ENCODE data around the gene KLRG1. TPM values are rescaled to one million over a fixed set of nuclear protein-coding genes. Genes with fewer than 3 reads are reported as not detected.

Gene KLRG1
- polyA plus RNA-seq, 1 donor from 2014 or later = 4.7 TPM

DNA sequence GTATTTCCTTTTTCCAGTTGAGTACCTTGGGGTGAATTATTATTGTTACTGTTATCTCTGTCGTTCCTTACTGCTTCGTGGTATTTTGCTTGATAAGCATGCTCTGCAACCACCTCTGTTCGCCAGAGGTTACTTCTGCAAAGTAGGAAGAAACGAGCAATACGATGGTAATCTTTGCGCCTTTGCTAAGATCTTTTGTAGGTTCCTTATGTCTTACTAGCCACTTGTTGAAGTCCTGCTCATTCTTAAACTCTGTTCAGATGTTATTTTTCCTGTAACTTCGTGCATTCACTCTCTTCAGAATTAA lies 39.2 kb upstream of the KLRG1 start:
- Histone ChIP-seq H3K27ac (ENCODE audit: low read length) (peak overlapping the region; percentile 90), H3K36me3 (ENCODE audit: insufficient read depth, low read length) (no peaks in the 10 kb centered on the region), H3K79me2 (replicated peaks; ENCODE audit: insufficient read depth, low read length) (peaks cover 35% of the 10 kb centered on the region), H3K4me3 (ENCODE audit: low read length) (peak overlapping the region; percentile 79), H2AFZ (ENCODE audit: low read depth, low read length) (peak overlapping the region; percentile 63), H4K20me1 (ENCODE audit: insufficient read depth) (no peaks in the 10 kb centered on the region), H3K9ac (ENCODE audit: low read length) (peak overlapping the region; percentile 82), H3K27me3 (ENCODE audit: insufficient read depth, low read depth, low read length) (no peaks in the 10 kb centered on the region), H3F3A (ENCODE audit: insufficient read depth, low read length, poor library complexity, severe bottlenecking) (no peaks in the 10 kb centered on the region), H3K9me3 (ENCODE audit: low read length) (no peaks in the 10 kb centered on the region), H3K4me2 (ENCODE audit: low read length) (peak overlapping the region; percentile 92), H3K9me2 (ENCODE audit: insufficient read depth, low read length) (no peaks in the 10 kb centered on the region)
- TF ChIP-seq, protein P1, sequence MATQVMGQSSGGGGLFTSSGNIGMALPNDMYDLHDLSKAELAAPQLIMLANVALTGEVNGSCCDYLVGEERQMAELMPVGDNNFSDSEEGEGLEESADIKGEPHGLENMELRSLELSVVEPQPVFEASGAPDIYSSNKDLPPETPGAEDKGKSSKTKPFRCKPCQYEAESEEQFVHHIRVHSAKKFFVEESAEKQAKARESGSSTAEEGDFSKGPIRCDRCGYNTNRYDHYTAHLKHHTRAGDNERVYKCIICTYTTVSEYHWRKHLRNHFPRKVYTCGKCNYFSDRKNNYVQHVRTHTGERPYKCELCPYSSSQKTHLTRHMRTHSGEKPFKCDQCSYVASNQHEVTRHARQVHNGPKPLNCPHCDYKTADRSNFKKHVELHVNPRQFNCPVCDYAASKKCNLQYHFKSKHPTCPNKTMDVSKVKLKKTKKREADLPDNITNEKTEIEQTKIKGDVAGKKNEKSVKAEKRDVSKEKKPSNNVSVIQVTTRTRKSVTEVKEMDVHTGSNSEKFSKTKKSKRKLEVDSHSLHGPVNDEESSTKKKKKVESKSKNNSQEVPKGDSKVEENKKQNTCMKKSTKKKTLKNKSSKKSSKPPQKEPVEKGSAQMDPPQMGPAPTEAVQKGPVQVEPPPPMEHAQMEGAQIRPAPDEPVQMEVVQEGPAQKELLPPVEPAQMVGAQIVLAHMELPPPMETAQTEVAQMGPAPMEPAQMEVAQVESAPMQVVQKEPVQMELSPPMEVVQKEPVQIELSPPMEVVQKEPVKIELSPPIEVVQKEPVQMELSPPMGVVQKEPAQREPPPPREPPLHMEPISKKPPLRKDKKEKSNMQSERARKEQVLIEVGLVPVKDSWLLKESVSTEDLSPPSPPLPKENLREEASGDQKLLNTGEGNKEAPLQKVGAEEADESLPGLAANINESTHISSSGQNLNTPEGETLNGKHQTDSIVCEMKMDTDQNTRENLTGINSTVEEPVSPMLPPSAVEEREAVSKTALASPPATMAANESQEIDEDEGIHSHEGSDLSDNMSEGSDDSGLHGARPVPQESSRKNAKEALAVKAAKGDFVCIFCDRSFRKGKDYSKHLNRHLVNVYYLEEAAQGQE (IDR thresholded peaks at IDR 0.05; ENCODE audit: borderline replicate concordance) = no peak
- TF ChIP-seq, protein P2, sequence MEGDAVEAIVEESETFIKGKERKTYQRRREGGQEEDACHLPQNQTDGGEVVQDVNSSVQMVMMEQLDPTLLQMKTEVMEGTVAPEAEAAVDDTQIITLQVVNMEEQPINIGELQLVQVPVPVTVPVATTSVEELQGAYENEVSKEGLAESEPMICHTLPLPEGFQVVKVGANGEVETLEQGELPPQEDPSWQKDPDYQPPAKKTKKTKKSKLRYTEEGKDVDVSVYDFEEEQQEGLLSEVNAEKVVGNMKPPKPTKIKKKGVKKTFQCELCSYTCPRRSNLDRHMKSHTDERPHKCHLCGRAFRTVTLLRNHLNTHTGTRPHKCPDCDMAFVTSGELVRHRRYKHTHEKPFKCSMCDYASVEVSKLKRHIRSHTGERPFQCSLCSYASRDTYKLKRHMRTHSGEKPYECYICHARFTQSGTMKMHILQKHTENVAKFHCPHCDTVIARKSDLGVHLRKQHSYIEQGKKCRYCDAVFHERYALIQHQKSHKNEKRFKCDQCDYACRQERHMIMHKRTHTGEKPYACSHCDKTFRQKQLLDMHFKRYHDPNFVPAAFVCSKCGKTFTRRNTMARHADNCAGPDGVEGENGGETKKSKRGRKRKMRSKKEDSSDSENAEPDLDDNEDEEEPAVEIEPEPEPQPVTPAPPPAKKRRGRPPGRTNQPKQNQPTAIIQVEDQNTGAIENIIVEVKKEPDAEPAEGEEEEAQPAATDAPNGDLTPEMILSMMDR (IDR thresholded peaks at IDR 0.05; ENCODE audit: poor library complexity, severe bottlenecking) = peak; percentile 56
- TF ChIP-seq POLR2AphosphoS5 (IDR thresholded peaks at IDR 0.05) (no peak), TAF1 (IDR thresholded peaks at IDR 0.05; ENCODE audit: low read depth) (no peak), RAD21 (conservative IDR thresholded peaks at IDR 0.05) (peak; percentile 48)

DNA sequence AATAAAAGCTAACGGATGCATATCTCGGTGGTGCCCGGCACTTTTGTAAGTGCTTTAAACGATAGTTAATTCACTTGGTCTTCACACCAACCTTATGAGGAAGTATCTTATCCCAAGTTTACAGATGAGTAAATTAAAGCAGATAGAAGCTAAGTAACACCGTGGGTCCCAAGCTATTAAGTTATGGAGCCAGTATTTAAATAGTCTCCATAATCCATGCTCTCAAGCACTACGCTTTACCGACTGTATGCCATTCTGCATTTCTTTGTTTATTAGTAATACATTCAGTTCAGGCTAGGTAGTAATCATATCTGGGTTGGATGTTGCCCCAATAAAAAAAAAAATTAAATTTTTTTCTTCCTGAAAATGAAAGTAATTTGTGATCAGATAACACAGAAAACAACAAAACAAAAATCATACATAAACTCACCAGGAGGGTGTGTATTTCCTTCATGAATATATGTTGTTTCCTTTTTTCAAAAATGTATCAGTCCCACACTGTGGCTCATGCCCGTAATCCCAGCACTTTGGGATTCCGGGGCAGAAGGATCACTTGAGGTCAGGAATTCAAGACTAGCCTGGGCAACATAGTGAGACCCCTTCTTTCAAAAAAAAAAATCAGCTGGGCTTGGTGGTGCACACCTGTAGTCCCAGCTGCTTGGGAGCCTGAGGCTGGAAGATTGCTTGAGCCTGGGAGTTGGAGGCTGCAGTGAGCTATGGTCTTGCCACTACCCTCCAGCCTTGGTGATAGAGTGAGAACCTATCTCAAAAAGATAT lies 38.5 kb upstream of the KLRG1 start:
- Histone ChIP-seq H3K27ac (ENCODE audit: low read length) (no peak overlapping the region), H3K9me3 (ENCODE audit: low read length) (no peaks in the 10 kb centered on the region), H3K4me3 (ENCODE audit: low read length) (peak overlapping the region; percentile 79), H3K27me3 (ENCODE audit: insufficient read depth, low read depth, low read length) (no peaks in the 10 kb centered on the region), H3K9ac (ENCODE audit: low read length) (peak overlapping the region; percentile 82), H3K36me3 (ENCODE audit: insufficient read depth, low read length) (no peaks in the 10 kb centered on the region), H2AFZ (ENCODE audit: low read depth, low read length) (peak overlapping the region; percentile 63), H3F3A (ENCODE audit: insufficient read depth, low read length, poor library complexity, severe bottlenecking) (no peaks in the 10 kb centered on the region), H3K79me2 (replicated peaks; ENCODE audit: insufficient read depth, low read length) (peaks cover 29% of the 10 kb centered on the region), H3K9me2 (ENCODE audit: insufficient read depth, low read length) (no peaks in the 10 kb centered on the region), H3K4me2 (ENCODE audit: low read length) (peak overlapping the region; percentile 92), H4K20me1 (ENCODE audit: insufficient read depth) (no peaks in the 10 kb centered on the region)
- TF ChIP-seq EZH2 (IDR thresholded peaks at IDR 0.05; ENCODE audit: borderline replicate concordance, insufficient read depth, low read length, poor library complexity, severe bottlenecking) (no peak), POLR2AphosphoS5 (IDR thresholded peaks at IDR 0.05) (no peak), MXI1 (conservative IDR thresholded peaks at IDR 0.05; ENCODE audit: poor library complexity, severe bottlenecking) (no peak), SMC3 (conservative IDR thresholded peaks at IDR 0.05; ENCODE audit: poor library complexity) (no peak), RAD21 (conservative IDR thresholded peaks at IDR 0.05) (no peak), TAF1 (IDR thresholded peaks at IDR 0.05; ENCODE audit: low read depth) (no peak), EP300 (conservative IDR thresholded peaks at IDR 0.05; ENCODE audit: poor library complexity, severe bottlenecking) (no peak)
- TF ChIP-seq, protein P2 (IDR thresholded peaks at IDR 0.05; ENCODE audit: poor library complexity, severe bottlenecking) = no peak
- TF ChIP-seq, protein P1 (IDR thresholded peaks at IDR 0.05; ENCODE audit: borderline replicate concordance) = no peak

Measured in neural cell (in vitro differentiated cells).